ENCODE results near the gene MAN1C1. TPM values are rescaled to one million over a fixed set of nuclear protein-coding genes. Genes with fewer than 3 reads are reported as not detected.

The MAN1C1 gene
- total RNA-seq, 1 donor from 2014 or later = 0.20 TPM

GRCh38 chr1:25673962-25674806, 57.6 kb downstream of the MAN1C1 start:
- Mint-ChIP-seq H3K27me3 (peaks cover 11% of the 10 kb centered on the region), H3K9me3 (no peaks in the 10 kb centered on the region), H3K36me3 (ENCODE audit: low read depth) (no peaks in the 10 kb centered on the region), H3K4me3 (no peak overlapping the region), H3K27ac (no peak overlapping the region), H3K4me1 (peaks cover 13% of the 10 kb centered on the region)
- DNase-seq (no peak), ATAC-seq (ENCODE audit: low read depth) (no peak)
- TF ChIP-seq CTCF (IDR thresholded peaks at IDR 0.05) = no peak
- CTCF ChIA-PET = no interaction called here
- intact Hi-C loops (cut with micrococcal nuclease) = no loop called here
- POLR2A ChIA-PET = no interaction called here

- intact Hi-C loops (cut with micrococcal nuclease) = no loop called here
- ChIA-PET CTCF (no interaction called here), POLR2A (no interaction called here)
- DNase-seq (no peak), ATAC-seq (ENCODE audit: low read depth) (no peak)
- Mint-ChIP-seq H3K27me3 (peaks cover 11% of the 10 kb centered on the region), H3K4me3 (no peak overlapping the region), H3K27ac (no peak overlapping the region), H3K9me3 (no peaks in the 10 kb centered on the region), H3K36me3 (ENCODE audit: low read depth) (no peaks in the 10 kb centered on the region), H3K4me1 (peaks cover 13% of the 10 kb centered on the region)
- no peak for TF ChIP-seq CTCF (IDR thresholded peaks at IDR 0.05)
These were observed 58.2 kb downstream of the MAN1C1 start for GRCh38 chr1:25674807-25675084.

- H3K27me3 Mint-ChIP-seq = peaks cover 11% of the 10 kb centered on the region
- DNase-seq (no peak), ATAC-seq (ENCODE audit: low read depth) (peak; percentile 50)
- peaks cover 13% of the 10 kb centered on the region for H3K4me1 Mint-ChIP-seq
- no peaks in the 10 kb centered on the region for H3K36me3 Mint-ChIP-seq (ENCODE audit: low read depth)
- no peak overlapping the region for H3K27ac Mint-ChIP-seq
- ChIA-PET CTCF (interaction anchor here (1.2 kb wide), 1 partner anchor 57 kb away, joined by 3 read pairs; no protein-coding TSS in a partner anchor), POLR2A (interaction anchor here (0.5 kb wide), 1 partner anchor 48 kb away, joined by 3 read pairs; no protein-coding TSS in a partner anchor)
- no peaks in the 10 kb centered on the region for H3K9me3 Mint-ChIP-seq
- intact Hi-C loops (cut with micrococcal nuclease) = no loop called here
- no peak for TF ChIP-seq CTCF (IDR thresholded peaks at IDR 0.05)
- H3K4me3 Mint-ChIP-seq = no peak overlapping the region
These were observed 59.3 kb downstream of the MAN1C1 start for GRCh38 chr1:25675729-25676476.

- Mint-ChIP-seq H3K27me3 (peaks cover 7% of the 10 kb centered on the region), H3K4me3 (no peak overlapping the region), H3K36me3 (ENCODE audit: low read depth) (no peaks in the 10 kb centered on the region)
These were observed 59.9 kb downstream of the MAN1C1 start for GRCh38 chr1:25676488-25676887.

More at GRCh38 chr1:25676488-25676887, 59.9 kb downstream of the MAN1C1 start:
- no peaks in the 10 kb centered on the region for H3K9me3 Mint-ChIP-seq
- DNase-seq (no peak), ATAC-seq (ENCODE audit: low read depth) (no peak)
- intact Hi-C loops (cut with micrococcal nuclease) = no loop called here
- H3K27ac Mint-ChIP-seq = no peak overlapping the region
- TF ChIP-seq CTCF (IDR thresholded peaks at IDR 0.05) = no peak
- H3K4me1 Mint-ChIP-seq = peaks cover 13% of the 10 kb centered on the region
- CTCF ChIA-PET = interaction anchor here (1.2 kb wide), 1 partner anchor 58 kb away, joined by 3 read pairs; no protein-coding TSS in a partner anchor
- POLR2A ChIA-PET = no interaction called here
